Neural progenitor cell (in vitro differentiated cells): ENCODE results near the gene CLMP.

Experiments used
- EZH2phosphoT487 ChIP-seq: fragments of 200-600 bp; sonication (generic); IDR thresholded peaks from 2 replicates; pipeline ENCODE4 v1.6.1; 2017; ENCODE audit warnings: antibody characterized with exemption
- TF ChIP-seq, protein P1 (sequence below): fragments of 200-600 bp; sonication (generic); IDR thresholded peaks from 2 replicates; pipeline ENCODE4 v1.5.1; 2017; ENCODE audit warnings: antibody characterized with exemption, mild to moderate bottlenecking

DNA sequence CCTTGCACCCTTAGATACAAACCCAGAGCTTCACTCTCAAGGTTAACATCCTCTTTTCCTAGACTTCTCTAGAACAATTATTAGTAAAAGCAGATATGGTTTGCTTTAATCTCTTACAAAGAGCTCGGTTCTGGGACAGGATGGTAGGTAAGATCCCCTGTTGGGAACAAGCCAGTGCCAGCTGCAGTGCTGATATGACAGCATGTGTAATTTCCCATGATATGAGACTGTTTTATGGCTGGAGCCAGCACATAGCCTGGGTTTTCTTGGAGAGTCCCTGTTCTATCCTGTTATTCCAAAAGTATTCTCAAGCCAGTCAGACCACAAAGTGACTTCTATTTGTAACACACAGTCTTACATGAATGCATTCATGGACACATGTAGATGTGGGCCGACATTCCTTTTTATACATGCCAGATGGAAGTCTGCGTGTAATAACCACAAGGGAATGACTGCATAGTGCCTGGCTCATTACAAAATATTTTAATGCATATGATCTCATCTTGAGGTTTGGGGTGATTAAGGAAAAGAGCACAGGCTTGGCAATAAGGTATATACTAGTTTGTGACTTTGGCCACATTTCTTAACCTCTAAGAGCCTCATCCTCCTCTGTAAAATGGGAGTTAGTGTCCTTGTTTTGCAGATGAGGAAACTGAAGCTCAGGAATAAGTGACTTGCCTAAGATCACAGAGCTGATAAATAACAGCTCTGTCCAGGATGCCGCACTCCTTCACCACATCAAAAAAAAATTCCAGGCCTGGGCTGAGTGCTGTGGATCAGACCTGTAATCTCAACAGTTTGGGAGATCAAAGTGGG lies 21.8 kb downstream of the CLMP start:
- TF ChIP-seq EZH2phosphoT487, result no peak
- TF ChIP-seq, protein P1, sequence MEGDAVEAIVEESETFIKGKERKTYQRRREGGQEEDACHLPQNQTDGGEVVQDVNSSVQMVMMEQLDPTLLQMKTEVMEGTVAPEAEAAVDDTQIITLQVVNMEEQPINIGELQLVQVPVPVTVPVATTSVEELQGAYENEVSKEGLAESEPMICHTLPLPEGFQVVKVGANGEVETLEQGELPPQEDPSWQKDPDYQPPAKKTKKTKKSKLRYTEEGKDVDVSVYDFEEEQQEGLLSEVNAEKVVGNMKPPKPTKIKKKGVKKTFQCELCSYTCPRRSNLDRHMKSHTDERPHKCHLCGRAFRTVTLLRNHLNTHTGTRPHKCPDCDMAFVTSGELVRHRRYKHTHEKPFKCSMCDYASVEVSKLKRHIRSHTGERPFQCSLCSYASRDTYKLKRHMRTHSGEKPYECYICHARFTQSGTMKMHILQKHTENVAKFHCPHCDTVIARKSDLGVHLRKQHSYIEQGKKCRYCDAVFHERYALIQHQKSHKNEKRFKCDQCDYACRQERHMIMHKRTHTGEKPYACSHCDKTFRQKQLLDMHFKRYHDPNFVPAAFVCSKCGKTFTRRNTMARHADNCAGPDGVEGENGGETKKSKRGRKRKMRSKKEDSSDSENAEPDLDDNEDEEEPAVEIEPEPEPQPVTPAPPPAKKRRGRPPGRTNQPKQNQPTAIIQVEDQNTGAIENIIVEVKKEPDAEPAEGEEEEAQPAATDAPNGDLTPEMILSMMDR, result no peak
